ENCODE data around the gene AKAP11.

Gene AKAP11

GRCh38 chr13:42280537-42280936, 8.6 kb downstream of the AKAP11 start:
- no peak overlapping the region for H3K4me3 Mint-ChIP-seq
- H3K36me3 Mint-ChIP-seq (ENCODE audit: low read depth) = peaks cover 2% of the 10 kb centered on the region
- TF ChIP-seq CTCF (IDR thresholded peaks at IDR 0.05) = no peak
- no peaks in the 10 kb centered on the region for H3K27me3 Mint-ChIP-seq (ENCODE audit: low read depth, poor library complexity)
- peaks cover 27% of the 10 kb centered on the region for H3K4me1 Mint-ChIP-seq
- no peaks in the 10 kb centered on the region for H3K9me3 Mint-ChIP-seq
- no peak for DNase-seq
- no peak overlapping the region for H3K27ac Mint-ChIP-seq

GRCh38 chr13:42283574-42283973, 11.6 kb downstream of the AKAP11 start:
- Mint-ChIP-seq H3K4me1 (peaks cover 27% of the 10 kb centered on the region), H3K4me3 (peak overlapping the region; percentile 33), H3K27me3 (ENCODE audit: low read depth, poor library complexity) (no peaks in the 10 kb centered on the region), H3K27ac (peak overlapping the region; percentile 49), H3K36me3 (ENCODE audit: low read depth) (peaks cover 21% of the 10 kb centered on the region), H3K9me3 (no peaks in the 10 kb centered on the region)
- no peak for TF ChIP-seq CTCF (IDR thresholded peaks at IDR 0.05)
- DNase-seq = no peak

GRCh38 chr13:42284068-42284467, 12.1 kb downstream of the AKAP11 start:
- Mint-ChIP-seq H3K4me3 (peak overlapping the region; percentile 33), H3K36me3 (ENCODE audit: low read depth) (peaks cover 26% of the 10 kb centered on the region), H3K27me3 (ENCODE audit: low read depth, poor library complexity) (no peaks in the 10 kb centered on the region), H3K4me1 (peaks cover 27% of the 10 kb centered on the region), H3K9me3 (no peaks in the 10 kb centered on the region), H3K27ac (peak overlapping the region; percentile 24)
- DNase-seq = no peak
- TF ChIP-seq CTCF (IDR thresholded peaks at IDR 0.05) = no peak

- no peaks in the 10 kb centered on the region for H3K27me3 Mint-ChIP-seq (ENCODE audit: low read depth, poor library complexity)
- no peak for DNase-seq
- peaks cover 76% of the 10 kb centered on the region for H3K36me3 Mint-ChIP-seq (ENCODE audit: low read depth)
- peak overlapping the region; percentile 12 for H3K27ac Mint-ChIP-seq
- H3K4me1 Mint-ChIP-seq = no peaks in the 10 kb centered on the region
- TF ChIP-seq CTCF (IDR thresholded peaks at IDR 0.05) = no peak
- no peak overlapping the region for H3K4me3 Mint-ChIP-seq
- H3K9me3 Mint-ChIP-seq = peaks cover 8% of the 10 kb centered on the region
Observed at GRCh38 chr13:42298392-42298791, 26.4 kb downstream of the AKAP11 start.

- no peak for DNase-seq
- H3K9me3 Mint-ChIP-seq = peaks cover 7% of the 10 kb centered on the region
- H3K36me3 Mint-ChIP-seq (ENCODE audit: low read depth) = peaks cover 89% of the 10 kb centered on the region
- no peaks in the 10 kb centered on the region for H3K4me1 Mint-ChIP-seq
- H3K27ac Mint-ChIP-seq = peak overlapping the region; percentile 37
- TF ChIP-seq CTCF (IDR thresholded peaks at IDR 0.05) = no peak
- H3K27me3 Mint-ChIP-seq (ENCODE audit: low read depth, poor library complexity) = no peaks in the 10 kb centered on the region
- no peak overlapping the region for H3K4me3 Mint-ChIP-seq
Observed at GRCh38 chr13:42305503-42305902, 33.6 kb downstream of the AKAP11 start.

- DNase-seq = no peak
- H3K9me3 Mint-ChIP-seq = no peaks in the 10 kb centered on the region
- H3K27ac Mint-ChIP-seq = peak overlapping the region; percentile 13
- no peaks in the 10 kb centered on the region for H3K27me3 Mint-ChIP-seq (ENCODE audit: low read depth, poor library complexity)
- no peaks in the 10 kb centered on the region for H3K4me1 Mint-ChIP-seq
- H3K4me3 Mint-ChIP-seq = no peak overlapping the region
- no peak for TF ChIP-seq CTCF (IDR thresholded peaks at IDR 0.05)
- H3K36me3 Mint-ChIP-seq (ENCODE audit: low read depth) = peaks cover 81% of the 10 kb centered on the region
Observed at GRCh38 chr13:42307461-42307860, 35.5 kb downstream of the AKAP11 start.

Data from nephron progenitor cell (in vitro differentiated cells).